ENCODE results near the gene TPO.
"Not testable (repeated sequence)": the region's sequence is repeated elsewhere in the genome, so short reads cannot be mapped to it uniquely, and the experiment has no call there.

TPO gene

GRCh38 chr2:1505031-1505441, 91.8 kb downstream of the TPO start:
- no peak for DNase-seq

GRCh38 chr2:1509271-1510065, 96.2 kb downstream of the TPO start:
- peak; percentile 9 for DNase-seq

GRCh38 chr2:1510176-1510575, 96.9 kb downstream of the TPO start:
- DNase-seq: no peak

GRCh38 chr2:1511455-1511854, 98.2 kb downstream of the TPO start:
- DNase-seq: no peak

- DNase-seq: no peak
These were observed 99.3 kb downstream of the TPO start for GRCh38 chr2:1512321-1513289.

GRCh38 chr2:1514391-1515072, 101.3 kb downstream of the TPO start:
- DNase-seq: no peak

GRCh38 chr2:1515073-1515430, 101.8 kb downstream of the TPO start:
- DNase-seq: no peak

GRCh38 chr2:1515986-1516797, 102.9 kb downstream of the TPO start:
- DNase-seq: no peak

- no peak for DNase-seq
These were observed 103.5 kb downstream of the TPO start for GRCh38 chr2:1516798-1517060.

- not testable (repeated sequence) for DNase-seq
These were observed 104.0 kb downstream of the TPO start for GRCh38 chr2:1517291-1517690.

- no peak for DNase-seq
These were observed 104.5 kb downstream of the TPO start for GRCh38 chr2:1517786-1518185.

GRCh38 chr2:1518331-1518803, 105.1 kb downstream of the TPO start:
- no peak for DNase-seq

GRCh38 chr2:1518867-1519530, 105.7 kb downstream of the TPO start:
- no peak for DNase-seq

GRCh38 chr2:1521191-1521877, 108.1 kb downstream of the TPO start:
- no peak for DNase-seq

- no peak for DNase-seq
These were observed 108.9 kb downstream of the TPO start for GRCh38 chr2:1521878-1522830.

- DNase-seq: no peak
These were observed 114.1 kb downstream of the TPO start for GRCh38 chr2:1527153-1527992.

- no peak for DNase-seq
These were observed 115.2 kb downstream of the TPO start for GRCh38 chr2:1528273-1529064.

- DNase-seq: peak; percentile 10
These were observed 125.4 kb downstream of the TPO start for GRCh38 chr2:1538663-1539062.
